Measurements from ENCODE around the gene GDNF. TPM values are rescaled to one million over a fixed set of nuclear protein-coding genes. Genes with fewer than 3 reads are reported as not detected.

GDNF gene
- total RNA-seq, 1 experiment from 2014 or later: 14.7 TPM

DNA sequence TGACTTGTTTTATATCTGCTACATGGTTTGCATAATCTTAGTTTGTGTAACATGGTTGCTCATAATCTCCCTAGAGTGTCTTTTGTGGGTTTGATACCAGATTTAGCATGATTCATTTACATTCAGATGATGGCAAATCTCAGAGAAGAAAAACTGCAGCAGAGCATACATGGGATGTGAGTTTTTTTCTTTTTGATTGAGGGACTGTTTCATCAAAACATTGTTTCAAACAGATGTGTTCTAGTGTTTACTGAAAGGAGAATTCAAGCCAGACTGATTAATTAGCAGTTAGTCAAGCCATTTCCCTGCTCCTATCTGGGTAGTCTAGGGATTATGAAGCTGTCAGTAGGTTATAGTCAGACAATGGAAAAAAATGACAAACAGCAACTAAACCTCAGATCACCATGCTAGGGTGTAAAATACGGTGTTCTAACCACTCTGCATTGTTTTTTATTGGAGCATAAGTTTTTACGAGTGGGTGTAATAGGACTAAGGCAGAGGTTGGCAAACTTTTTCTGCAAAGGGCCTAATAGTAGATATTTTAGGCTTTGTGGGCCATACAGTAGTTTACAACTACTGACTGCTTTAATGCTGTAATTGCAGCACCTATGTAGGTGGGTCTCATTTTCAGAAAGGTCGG is 10.5 kb upstream of the GDNF start:
- Histone ChIP-seq H3K27ac (ENCODE audit: low read depth, low read length, poor library complexity, severe bottlenecking) (no peak overlapping the region), H3K27me3 (replicated peaks; ENCODE audit: insufficient read depth, low read depth, low read length, poor library complexity) (no peaks in the 10 kb centered on the region), H3K9me3 (ENCODE audit: low read depth, low read length, poor library complexity, severe bottlenecking) (no peaks in the 10 kb centered on the region), H3K4me3 (ENCODE audit: low read depth, low read length, poor library complexity, severe bottlenecking) (no peak overlapping the region), H3K4me1 (ENCODE audit: insufficient read depth, low read length, poor library complexity, severe bottlenecking) (peaks cover 11% of the 10 kb centered on the region), H3K36me3 (ENCODE audit: insufficient read depth, low read length, poor library complexity, severe bottlenecking) (no peaks in the 10 kb centered on the region)
- TF ChIP-seq, protein P1, sequence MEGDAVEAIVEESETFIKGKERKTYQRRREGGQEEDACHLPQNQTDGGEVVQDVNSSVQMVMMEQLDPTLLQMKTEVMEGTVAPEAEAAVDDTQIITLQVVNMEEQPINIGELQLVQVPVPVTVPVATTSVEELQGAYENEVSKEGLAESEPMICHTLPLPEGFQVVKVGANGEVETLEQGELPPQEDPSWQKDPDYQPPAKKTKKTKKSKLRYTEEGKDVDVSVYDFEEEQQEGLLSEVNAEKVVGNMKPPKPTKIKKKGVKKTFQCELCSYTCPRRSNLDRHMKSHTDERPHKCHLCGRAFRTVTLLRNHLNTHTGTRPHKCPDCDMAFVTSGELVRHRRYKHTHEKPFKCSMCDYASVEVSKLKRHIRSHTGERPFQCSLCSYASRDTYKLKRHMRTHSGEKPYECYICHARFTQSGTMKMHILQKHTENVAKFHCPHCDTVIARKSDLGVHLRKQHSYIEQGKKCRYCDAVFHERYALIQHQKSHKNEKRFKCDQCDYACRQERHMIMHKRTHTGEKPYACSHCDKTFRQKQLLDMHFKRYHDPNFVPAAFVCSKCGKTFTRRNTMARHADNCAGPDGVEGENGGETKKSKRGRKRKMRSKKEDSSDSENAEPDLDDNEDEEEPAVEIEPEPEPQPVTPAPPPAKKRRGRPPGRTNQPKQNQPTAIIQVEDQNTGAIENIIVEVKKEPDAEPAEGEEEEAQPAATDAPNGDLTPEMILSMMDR (conservative IDR thresholded peaks at IDR 0.05; ENCODE audit: low read depth, low read length): no peak
- TF ChIP-seq EZH2 (IDR thresholded peaks at IDR 0.05; ENCODE audit: borderline replicate concordance, low read depth, low read length, poor library complexity, severe bottlenecking): no peak
- ChIA-PET CTCF (no interaction called here), POLR2A (ENCODE audit: low non-redundant PET) (no interaction called here)
- no peak for DNase-seq (ENCODE audit: low spot score)
- intact Hi-C loops (cut with micrococcal nuclease; ENCODE audit: unreplicated experiment): no loop called here
- no TSS peak for BruUV-seq (replicated peaks)

DNA sequence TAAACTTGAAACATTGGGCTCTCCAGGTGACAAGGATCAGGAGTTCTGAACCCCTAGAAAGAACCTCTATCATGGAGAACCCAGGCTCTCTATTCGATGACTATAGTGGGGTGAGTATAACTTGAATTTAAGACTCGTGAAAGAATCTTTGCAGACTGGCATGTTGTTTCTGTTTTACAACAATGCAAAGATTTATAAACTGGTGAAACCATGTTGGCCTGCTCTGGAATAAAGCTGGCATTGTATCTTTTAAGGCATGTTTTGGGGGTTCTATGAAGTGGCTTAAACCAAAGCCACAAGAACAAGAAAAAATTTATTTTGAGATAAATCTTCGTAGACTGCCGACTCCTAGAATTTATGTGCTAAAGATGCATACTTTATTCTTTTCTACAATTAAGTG is 9.8 kb upstream of the GDNF start:
- no peak for DNase-seq (ENCODE audit: low spot score)
- Histone ChIP-seq H3K9me3 (ENCODE audit: low read depth, low read length, poor library complexity, severe bottlenecking) (no peaks in the 10 kb centered on the region), H3K27ac (ENCODE audit: low read depth, low read length, poor library complexity, severe bottlenecking) (no peak overlapping the region), H3K36me3 (ENCODE audit: insufficient read depth, low read length, poor library complexity, severe bottlenecking) (no peaks in the 10 kb centered on the region), H3K4me1 (ENCODE audit: insufficient read depth, low read length, poor library complexity, severe bottlenecking) (peaks cover 11% of the 10 kb centered on the region), H3K27me3 (replicated peaks; ENCODE audit: insufficient read depth, low read depth, low read length, poor library complexity) (no peaks in the 10 kb centered on the region), H3K4me3 (ENCODE audit: low read depth, low read length, poor library complexity, severe bottlenecking) (no peak overlapping the region)
- CTCF ChIA-PET: no interaction called here
- BruUV-seq (replicated peaks): no TSS peak
- POLR2A ChIA-PET (ENCODE audit: low non-redundant PET): no interaction called here
- TF ChIP-seq EZH2 (IDR thresholded peaks at IDR 0.05; ENCODE audit: borderline replicate concordance, low read depth, low read length, poor library complexity, severe bottlenecking): no peak
- TF ChIP-seq, protein P1 (conservative IDR thresholded peaks at IDR 0.05; ENCODE audit: low read depth, low read length): no peak
- intact Hi-C loops (cut with micrococcal nuclease; ENCODE audit: unreplicated experiment): no loop called here

DNA sequence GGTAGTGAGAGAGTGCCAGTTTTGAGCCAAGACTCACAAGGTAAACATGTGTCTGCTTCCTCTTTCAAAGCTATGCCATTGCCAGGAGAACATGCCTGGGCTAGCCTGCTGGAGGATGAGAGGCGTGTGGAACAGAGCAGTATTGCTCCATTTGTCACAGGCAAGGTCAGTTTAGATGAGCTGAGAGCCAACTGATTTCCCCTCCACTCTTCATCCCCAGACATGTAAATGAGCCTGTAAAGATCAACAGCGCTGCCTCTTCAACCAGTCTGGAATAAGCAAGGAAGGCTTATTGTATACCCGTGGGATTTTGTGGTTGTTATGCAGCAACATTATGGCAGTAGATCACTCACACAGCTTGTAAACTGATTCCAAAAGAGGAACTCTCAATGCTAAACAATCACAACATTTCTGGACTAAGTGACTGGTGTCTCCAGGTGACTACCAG is 8.2 kb upstream of the GDNF start:
- Histone ChIP-seq H3K27ac (ENCODE audit: low read depth, low read length, poor library complexity, severe bottlenecking) (no peak overlapping the region), H3K36me3 (ENCODE audit: insufficient read depth, low read length, poor library complexity, severe bottlenecking) (no peaks in the 10 kb centered on the region), H3K4me3 (ENCODE audit: low read depth, low read length, poor library complexity, severe bottlenecking) (no peak overlapping the region), H3K27me3 (replicated peaks; ENCODE audit: insufficient read depth, low read depth, low read length, poor library complexity) (no peaks in the 10 kb centered on the region), H3K4me1 (ENCODE audit: insufficient read depth, low read length, poor library complexity, severe bottlenecking) (peaks cover 11% of the 10 kb centered on the region), H3K9me3 (ENCODE audit: low read depth, low read length, poor library complexity, severe bottlenecking) (no peaks in the 10 kb centered on the region)
- TF ChIP-seq, protein P1 (conservative IDR thresholded peaks at IDR 0.05; ENCODE audit: low read depth, low read length): no peak
- no peak for TF ChIP-seq EZH2 (IDR thresholded peaks at IDR 0.05; ENCODE audit: borderline replicate concordance, low read depth, low read length, poor library complexity, severe bottlenecking)
- POLR2A ChIA-PET (ENCODE audit: low non-redundant PET): no interaction called here
- peak; percentile 51 for DNase-seq (ENCODE audit: low spot score)
- BruUV-seq (replicated peaks): no TSS peak
- intact Hi-C loops (cut with micrococcal nuclease; ENCODE audit: unreplicated experiment): no loop called here
- CTCF ChIA-PET: no interaction called here

Measured in A673 (cell line).